H1 (cell line): ENCODE measurements around the gene CMSS1. TPM values are rescaled to one million over a fixed set of nuclear protein-coding genes. Genes with fewer than 3 reads are reported as not detected.

ENCODE experiments used
- CTCF ChIA-PET: fragments of 300-600 bp; sonication (Branson Sonifier 250); formaldehyde crosslinking; loops from one replicate; lab custom pipeline; 2021; ENCODE audit not compliant: partially characterized antibody; lab: Charles Lee
- POLR2A ChIA-PET: fragments of 300-600 bp; sonication (Branson Sonifier 250); formaldehyde crosslinking; loops from one replicate; lab custom pipeline; 2021; ENCODE audit warnings: inconsistent platforms; ENCODE audit not compliant: partially characterized antibody; lab: Charles Lee
- DNase-seq, 2 experiments: peaks; one replicate each; pipeline versions ENCODE4 v3.0.0 to v3.0.0-alpha.2; 2010 to 2022; ENCODE audit warnings: low spot score in 2 of 2, low read depth in 1 of 2, mixed read lengths in 1 of 2
- FAIRE-seq: peaks from 2 replicates; lab custom pipeline; 2011; peaks lifted over from hg19 to GRCh38; lab: Jason Lieb, UNC
- H2AFZ ChIP-seq: 2 replicates; pipeline ENCODE4 v1.8.1; 2012; ENCODE audit warnings: low read length, inconsistent platforms
- H2AK5ac ChIP-seq: 2 replicates; pipeline ENCODE4 v1.6.1; 2013; ENCODE audit warnings: low read depth, low read length
- H2BK120ac ChIP-seq: replicated peaks from 2 replicates; pipeline ENCODE3; 2013; ENCODE audit warnings: low read depth, low read length, inconsistent platforms
- H2BK12ac ChIP-seq: 2 replicates; pipeline ENCODE4 v1.6.1; 2013; ENCODE audit warnings: low read depth, low read length
- H2BK15ac ChIP-seq: 2 replicates; pipeline ENCODE4 v1.6.1; 2013; ENCODE audit warnings: low read length
- H2BK20ac ChIP-seq: 2 replicates; pipeline ENCODE4 v1.6.1; 2013; ENCODE audit warnings: low read length
- H2BK5ac ChIP-seq: 2 replicates; pipeline ENCODE4 v1.6.1; 2013; ENCODE audit warnings: low read depth, low read length
- H3K14ac ChIP-seq: 2 replicates; pipeline ENCODE4 v1.6.1; 2013; ENCODE audit warnings: inconsistent platforms; ENCODE audit not compliant: insufficient read length
- H3K18ac ChIP-seq: 2 replicates; pipeline ENCODE4 v1.6.1; 2013; ENCODE audit warnings: low read length; ENCODE audit errors: extremely low read depth
- H3K23ac ChIP-seq: 2 replicates; pipeline ENCODE4 v1.6.1; 2013; ENCODE audit warnings: inconsistent platforms; ENCODE audit not compliant: insufficient read length
- H3K23me2 ChIP-seq: 2 replicates; pipeline ENCODE4 v1.6.1; 2013; ENCODE audit warnings: low read depth, low read length
- H3K27ac ChIP-seq: 2 replicates; pipeline ENCODE4 v1.6.1; 2011; ENCODE audit warnings: low read depth, low read length, inconsistent platforms
- H3K27me3 ChIP-seq, 4 experiments: replicated peaks in 1 of 4; 1 replicate in 1 of 4; 2 replicates in 3 of 4; pipeline versions ENCODE4 v1.6.1 to v1.8.1; 2011 to 2013; ENCODE audit warnings: low read length in 3 of 4, mild to moderate bottlenecking in 3 of 4, inconsistent platforms in 2 of 4, mixed read lengths in 2 of 4, moderate library complexity in 1 of 4; ENCODE audit not compliant: control insufficient read depth in 3 of 4, insufficient read depth in 3 of 4; ENCODE audit errors: extremely low read depth in 1 of 4
- H3K36me3 ChIP-seq, 4 experiments: 2 replicates each; pipeline versions ENCODE4 v1.6.1 to v1.8.1; 2011 to 2013; ENCODE audit warnings: mild to moderate bottlenecking in 4 of 4, low read length in 3 of 4, moderate library complexity in 2 of 4, control low read depth in 1 of 4, inconsistent platforms in 1 of 4; ENCODE audit not compliant: insufficient read depth in 4 of 4, control insufficient read depth in 2 of 4
- H3K4ac ChIP-seq: replicated peaks from 2 replicates; pipeline ENCODE3; 2013; ENCODE audit warnings: low read length, low read depth, mixed read lengths, inconsistent platforms; ENCODE audit not compliant: insufficient read length
- H3K4me1 ChIP-seq, 4 experiments: replicated peaks in 1 of 4; 1 replicate in 1 of 4; 2 replicates in 3 of 4; pipeline versions ENCODE4 v1.6.1 to v1.8.1; 2011 to 2013; ENCODE audit warnings: low read length in 3 of 4, inconsistent platforms in 2 of 4, mixed read lengths in 1 of 4; ENCODE audit not compliant: insufficient read depth in 4 of 4, control insufficient read depth in 3 of 4
- H3K4me2 ChIP-seq, 2 experiments: 2 replicates each; pipeline versions ENCODE4 v1.6.1 to v1.8.1; 2011 to 2013; ENCODE audit warnings: low read depth in 2 of 2, low read length in 2 of 2, control low read depth in 1 of 2, inconsistent platforms in 1 of 2, mild to moderate bottlenecking in 1 of 2; ENCODE audit not compliant: insufficient read depth in 1 of 2
- H3K4me3 ChIP-seq, 4 experiments: fragments of 200-600, 300-600 bp in 1 of 4; sonication (generic), shearing (Covaris generic), sonication (Bioruptor Twin) in 1 of 4; 2 replicates each; pipeline versions ENCODE4 v1.5.1 to v1.8.1; 2011 to 2016; ENCODE audit warnings: low read length in 4 of 4, low read depth in 3 of 4, control low read depth in 2 of 4, inconsistent platforms in 2 of 4, mild to moderate bottlenecking in 2 of 4, mixed read lengths in 1 of 4, moderate library complexity in 1 of 4; ENCODE audit not compliant: insufficient read depth in 2 of 4; ENCODE audit errors: extremely low read depth in 1 of 4
- H3K56ac ChIP-seq: replicated peaks from 2 replicates; pipeline ENCODE3; 2013; ENCODE audit warnings: low read depth, mild to moderate bottlenecking, mixed read lengths, low read length, inconsistent platforms; ENCODE audit not compliant: insufficient read length
- H3K79me1 ChIP-seq: 2 replicates; pipeline ENCODE4 v1.6.1; 2013; ENCODE audit warnings: low read depth, low read length, control low read depth
- H3K79me2 ChIP-seq, 2 experiments: 2 replicates each; pipeline versions ENCODE4 v1.6.1 to v1.8.1; 2012 to 2013; ENCODE audit warnings: low read length in 2 of 2, mild to moderate bottlenecking in 2 of 2, inconsistent platforms in 1 of 2; ENCODE audit not compliant: insufficient read depth in 2 of 2, control insufficient read depth in 1 of 2
- H3K9ac ChIP-seq, 4 experiments: replicated peaks in 1 of 4; 1 replicate in 1 of 4; 2 replicates in 3 of 4; pipeline versions ENCODE4 v1.6.1 to v1.8.1; 2011 to 2013; ENCODE audit warnings: low read depth in 3 of 4, low read length in 3 of 4, control low read depth in 2 of 4, mild to moderate bottlenecking in 2 of 4, moderate library complexity in 2 of 4, inconsistent platforms in 1 of 4; ENCODE audit errors: extremely low read depth in 1 of 4
- H3K9me3 ChIP-seq, 2 experiments: 2 replicates each; pipeline versions ENCODE4 v1.6.1 to v1.8.1; 2012 to 2013; ENCODE audit warnings: mild to moderate bottlenecking in 2 of 2, moderate library complexity in 2 of 2, control low read depth in 1 of 2, inconsistent platforms in 1 of 2, low read depth in 1 of 2, low read length in 1 of 2, mixed read lengths in 1 of 2; ENCODE audit not compliant: insufficient read depth in 2 of 2
- H4K20me1 ChIP-seq, 2 experiments: replicated peaks in 1 of 2; 2 replicates each; pipeline versions ENCODE3 to v1.8.1; 2011 to 2013; ENCODE audit warnings: inconsistent platforms in 2 of 2, low read length in 2 of 2, mild to moderate bottlenecking in 1 of 2; ENCODE audit not compliant: insufficient read depth in 2 of 2, control insufficient read depth in 1 of 2
- H4K5ac ChIP-seq: 2 replicates; pipeline ENCODE4 v1.6.1; 2013; ENCODE audit warnings: low read length, low read depth, mixed read lengths, inconsistent platforms; ENCODE audit not compliant: insufficient read length
- H4K8ac ChIP-seq: 2 replicates; pipeline ENCODE4 v1.8.0; 2013; ENCODE audit warnings: mild to moderate bottlenecking, moderate library complexity, low read length, inconsistent platforms; ENCODE audit not compliant: insufficient read depth; ENCODE audit errors: extremely low read depth
- H4K91ac ChIP-seq: replicated peaks from 2 replicates; pipeline ENCODE3; 2013; ENCODE audit warnings: low read length, mixed read lengths, inconsistent platforms; ENCODE audit not compliant: insufficient read length
- BCL11A ChIP-seq, 2 experiments: IDR thresholded peaks; one replicate each; pipeline ENCODE4 v1.6.1; 2011; ENCODE audit warnings: low read depth in 2 of 2, low read length in 2 of 2, mild to moderate bottlenecking in 2 of 2
- BRCA1 ChIP-seq: IDR thresholded peaks from 2 replicates; pipeline ENCODE4 v1.6.1; 2012; ENCODE audit warnings: low read depth, low read length, improper control_type of control experiment
- KDM5A ChIP-seq: fragments of 200-600 bp; IDR thresholded peaks from 2 replicates; pipeline ENCODE4 v1.7.1; 2012; ENCODE audit warnings: mild to moderate bottlenecking, low read length, inconsistent platforms, mixed read lengths
- MAX ChIP-seq: IDR thresholded peaks from 2 replicates; pipeline ENCODE4 v1.6.1; 2012; ENCODE audit warnings: inconsistent platforms
- POLR2A ChIP-seq, 2 experiments: IDR thresholded peaks; 1 replicate in 1 of 2; 2 replicates in 1 of 2; pipeline ENCODE4 v1.6.1; 2011; ENCODE audit warnings: low read depth in 2 of 2, low read length in 2 of 2, mild to moderate bottlenecking in 2 of 2; ENCODE audit errors: control extremely low read depth in 1 of 2
- POLR2AphosphoS5 ChIP-seq: IDR thresholded peaks from 2 replicates; pipeline ENCODE4 v1.6.1; 2011; ENCODE audit warnings: low read depth, low read length
- RAD21 ChIP-seq, 2 experiments: IDR thresholded peaks in 1 of 2; conservative IDR thresholded peaks in 1 of 2; 2 replicates each; pipeline ENCODE4 v1.6.1; 2011; ENCODE audit warnings: low read depth in 2 of 2, low read length in 2 of 2, improper control_type of control experiment in 1 of 2, inconsistent platforms in 1 of 2, mild to moderate bottlenecking in 1 of 2, moderate library complexity in 1 of 2
- RBBP5 ChIP-seq: IDR thresholded peaks from 2 replicates; pipeline ENCODE4 v1.7.1; 2012; ENCODE audit warnings: low read depth, mild to moderate bottlenecking, inconsistent platforms, low read length, moderate library complexity, borderline replicate concordance
- SIX5 ChIP-seq: IDR thresholded peaks from 2 replicates; pipeline ENCODE4 v1.6.1; 2011; ENCODE audit warnings: mild to moderate bottlenecking, low read depth, low read length
- SP4 ChIP-seq: IDR thresholded peaks from 2 replicates; pipeline ENCODE4 v1.6.1; 2012; ENCODE audit warnings: low read length, inconsistent platforms
- TAF7 ChIP-seq: optimal IDR thresholded peaks from 2 replicates; pipeline ENCODE3; 2011; ENCODE audit warnings: low read depth, mild to moderate bottlenecking, inconsistent platforms, low read length, moderate library complexity, borderline replicate concordance
- TEAD4 ChIP-seq: IDR thresholded peaks from 2 replicates; pipeline ENCODE4 v1.6.1; 2012; ENCODE audit warnings: low read depth, low read length, inconsistent platforms, mixed read lengths
- WGBS, 2 experiments: shearing (Covaris generic) in 1 of 2; methylation state at CpG; one replicate each; pipeline versions ENCODE4 v1.1.6 to v1.1.7; 2013 to 2015; ENCODE audit warnings: low lambda C conversion rate in 2 of 2, mixed read lengths in 2 of 2, inconsistent platforms in 1 of 2, low coverage in 1 of 2, missing lambda C conversion rate in 1 of 2; ENCODE audit not compliant: insufficient replicate concordance in 2 of 2, insufficient coverage in 1 of 2, insufficient read length in 1 of 2; ENCODE audit errors: extremely low coverage in 1 of 2, missing lambda C conversion rate in 1 of 2; 5-methylcytosine and 5-hydroxymethylcytosine counted together
- polyA plus RNA-seq, 7 experiments: library from polyadenylated mRNA; depleted of rRNA in 3 of 7; stranded (reverse) in 5 of 7; unstranded in 2 of 7; fragments of >200 nt in 5 of 7; fragments of 200-250 nt in 2 of 7; gene quantifications; 1 replicate in 5 of 7; 2 replicates in 1 of 7; 4 replicates in 1 of 7; pipeline versions ENCODE4 v1.2.1 to v1.2.3, GENCODE V29; 2011 to 2013; ENCODE audit warnings: missing spikeins in 2 of 7, mixed read lengths in 2 of 7
- total RNA-seq: library from RNA; stranded (reverse); fragmentation: NEBNext Ultra II Directional; extraction: Animal tissue kit (Norgen Biotek cat#: 25700); gene quantifications from 2 replicates; pipeline ENCODE4 v1.2.1, GENCODE V29; 2021

CMSS1 gene
- total and polyA plus RNA-seq, 2 of the 8 experiments (the other 6 are each of a cell fraction or from before 2014, with no cell fraction given), result 15.2 to 75.1 TPM

GRCh38 chr3:100004931-100005330 lies 187.3 kb downstream of the CMSS1 start:
- no peaks in the 10 kb centered on the region for H3K79me1 ChIP-seq
- TF ChIP-seq SIX5 (no peak), TEAD4 (no peak), SP4 (no peak), KDM5A (no peak), RBBP5 (no peak), MAX (no peak), TAF7 (no peak), POLR2A (IDR thresholded peaks at IDR 0.05; ENCODE audit: control extremely low read depth in 1 of 2, low read depth in 2 of 2, low read length in 2 of 2) (no peak), BCL11A (IDR thresholded peaks at IDR 0.05; ENCODE audit: low read depth in 2 of 2, low read length in 2 of 2) (no peak), POLR2AphosphoS5 (no peak), BRCA1 (no peak), RAD21 (IDR thresholded peaks at IDR 0.05 in 1 of 2, conservative IDR thresholded peaks at IDR 0.05 in 1 of 2; ENCODE audit: low read depth in 2 of 2, low read length in 2 of 2) (no peak)

More at GRCh38 chr3:100004931-100005330, 187.3 kb downstream of the CMSS1 start:
- Histone ChIP-seq H3K23me2 (no peaks in the 10 kb centered on the region), H3K9ac (no peak overlapping the region), H2BK15ac (no peak overlapping the region), H3K27me3 (no peaks in the 10 kb centered on the region), H3K56ac (no peak overlapping the region), H2BK120ac (no peak overlapping the region), H3K4me1 (peaks cover 3 to 8% (median 5%) of the 10 kb centered on the region in 4 experiments; a peak in 5 of 7 replicates), H2AK5ac (no peak overlapping the region), H3K36me3 (no peaks in the 10 kb centered on the region), H3K79me2 (no peaks in the 10 kb centered on the region), H4K8ac (no peak overlapping the region), H4K5ac (no peak overlapping the region), H3K4ac (no peak overlapping the region), H4K91ac (no peak overlapping the region), H3K23ac (no peak overlapping the region), H3K14ac (no peak overlapping the region), H3K4me2 (no peak overlapping the region), H2BK20ac (no peak overlapping the region), H3K18ac (no peak overlapping the region), H2BK12ac (no peak overlapping the region), H2BK5ac (no peak overlapping the region), H3K9me3 (no peaks in the 10 kb centered on the region), H3K27ac (no peak overlapping the region), H3K4me3 (no peak overlapping the region), H4K20me1 (no peaks in the 10 kb centered on the region), H2AFZ (no peak overlapping the region)
- FAIRE-seq (no peak), DNase-seq (no peak)
- WGBS, 2 experiments, result 94% methylated on average over 1 of the region's 1 CpG; no CpG with 5 or more reads in 1 of the 2 experiments
- POLR2A ChIA-PET, result no interaction called here
- CTCF ChIA-PET, result interaction anchor here (0.6 to 3.0 kb wide), 6 partner anchors 8 to 483 kb away, joined by 3 to 17 read pairs (median 4); no protein-coding TSS in a partner anchor
